Sciatic nerve (tissue), 2 donors: ENCODE results near the gene CATSPERD. TPM values are rescaled to one million over a fixed set of nuclear protein-coding genes. Genes with fewer than 3 reads are reported as not detected.
"Not testable (repeated sequence)": the region's sequence is repeated elsewhere in the genome, so short reads cannot be mapped to it uniquely, and the experiment has no call there.

ENCODE experiments used
- ATAC-seq: fragments of 200-7000 bp; cut with Tn5 transposase; one replicate; pipeline ENCODE4 v1.9.1; 2020; ENCODE audit warnings: mild to moderate bottlenecking, moderate library complexity
- DNase-seq: peaks from one replicate; pipeline ENCODE4 v3.0.0-alpha.2; 2020; ENCODE audit warnings: low spot score
- intact Hi-C: fragments of 100-400 bp; cut with DNase I; formaldehyde crosslinking; loops from one replicate; pipeline ENCODE4 v1.14.2; 2022
- total RNA-seq: library from RNA; stranded (reverse); fragmentation: NEBNext Ultra II Directional; extraction: Animal tissue kit (Norgen Biotek cat#: 25700); gene quantifications from one replicate; pipeline ENCODE4 v1.2.1, GENCODE V29; 2021
- donor health status: DM: no; HTN: no; CAD: no.
- donor health status: DM: no; HTN: no; CAD: no.

CATSPERD gene
- total RNA-seq, 1 donor from 2014 or later: not detected

- DNase-seq (no peak), ATAC-seq (no peak)
- intact Hi-C loops: no loop called here
Measured at GRCh38 chr19:5696196-5697021, 24.0 kb upstream of the CATSPERD start.

- intact Hi-C loops: no loop called here
- ATAC-seq (no peak), DNase-seq (no peak)
Measured at GRCh38 chr19:5697022-5697889, 23.2 kb upstream of the CATSPERD start.

GRCh38 chr19:5697890-5698634 lies 22.4 kb upstream of the CATSPERD start:
- ATAC-seq (no peak), DNase-seq (no peak)
- intact Hi-C loops: no loop called here

- ATAC-seq: no peak
- no peak for DNase-seq
- intact Hi-C loops: no loop called here
Measured at GRCh38 chr19:5698635-5699422, 21.6 kb upstream of the CATSPERD start.

GRCh38 chr19:5700455-5701092 lies 19.9 kb upstream of the CATSPERD start:
- no peak for DNase-seq
- ATAC-seq: no peak
- intact Hi-C loops: no loop called here

- intact Hi-C loops, ATAC-seq, DNase-seq: not testable (repeated sequence)
Measured at GRCh38 chr19:5702053-5702410, 18.4 kb upstream of the CATSPERD start.

- ATAC-seq: no peak
- intact Hi-C loops: no loop called here
- no peak for DNase-seq
Measured at GRCh38 chr19:5703819-5704818, 16.3 kb upstream of the CATSPERD start.

- ATAC-seq: no peak
- no peak for DNase-seq
- intact Hi-C loops: no loop called here
Measured at GRCh38 chr19:5705552-5705951, 14.9 kb upstream of the CATSPERD start.

GRCh38 chr19:5706876-5707573 lies 13.4 kb upstream of the CATSPERD start:
- intact Hi-C loops: no loop called here
- DNase-seq (no peak), ATAC-seq (no peak)

- no peak for ATAC-seq
- intact Hi-C loops: no loop called here
- DNase-seq: no peak
Measured at GRCh38 chr19:5707576-5708575, 12.6 kb upstream of the CATSPERD start.

GRCh38 chr19:5711025-5711424 lies 9.4 kb upstream of the CATSPERD start:
- intact Hi-C loops: no loop called here
- ATAC-seq: no peak

GRCh38 chr19:5711713-5712161 lies 8.7 kb upstream of the CATSPERD start:
- ATAC-seq (no peak), DNase-seq (no peak)
- intact Hi-C loops: no loop called here

More at GRCh38 chr19:5711025-5711424, 9.4 kb upstream of the CATSPERD start:
- DNase-seq: no peak

- DNase-seq (no peak), ATAC-seq (no peak)
- intact Hi-C loops: no loop called here
Measured at GRCh38 chr19:5713228-5713627, 7.2 kb upstream of the CATSPERD start.

GRCh38 chr19:5714816-5715215 lies 5.6 kb upstream of the CATSPERD start:
- no peak for ATAC-seq
- intact Hi-C loops: no loop called here

GRCh38 chr19:5717215-5717935 lies 3.1 kb upstream of the CATSPERD start:
- intact Hi-C loops: no loop called here
- ATAC-seq: no peak
- DNase-seq: no peak

More at GRCh38 chr19:5714816-5715215, 5.6 kb upstream of the CATSPERD start:
- DNase-seq: no peak
